Stimulated activated CD4-positive, alpha-beta T cell treated with anti-CD3 and anti-CD28 coated beads, Interleukin-2, amount 100 ng/mL, for 4 hours (primary cell): ENCODE data around the gene ZFP64.
A peak's percentile ranks its signal among the peaks of the same experiment; 100 is the strongest.
"Not testable (repeated sequence)": the region's sequence is repeated elsewhere in the genome, so short reads cannot be mapped to it uniquely, and the experiment has no call there.

Source experiments
- DNase-seq: peaks from one replicate; pipeline ENCODE4 v3.0.0-alpha.2; 2020; ENCODE audit warnings: low read depth

ZFP64 gene

DNA sequence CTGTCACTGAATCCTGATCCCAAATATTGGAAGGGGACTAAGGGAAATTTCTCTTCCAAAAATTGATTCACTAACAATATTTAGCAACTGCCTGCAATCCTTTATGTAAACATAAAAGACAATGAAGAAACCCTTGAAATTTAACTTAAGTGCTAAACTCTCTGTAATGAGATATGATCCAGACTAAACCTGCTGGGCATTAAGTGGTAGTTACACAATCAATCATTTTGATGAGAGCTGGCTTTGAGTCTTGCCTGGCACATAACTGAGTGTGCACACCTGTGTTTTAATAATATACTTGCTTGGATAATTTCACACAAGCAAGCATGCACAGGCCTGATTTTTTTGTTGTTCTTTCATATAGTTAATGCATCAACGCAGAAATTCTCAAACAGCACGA is 9.8 kb upstream of the ZFP64 start:
- DNase-seq = no peak

DNA sequence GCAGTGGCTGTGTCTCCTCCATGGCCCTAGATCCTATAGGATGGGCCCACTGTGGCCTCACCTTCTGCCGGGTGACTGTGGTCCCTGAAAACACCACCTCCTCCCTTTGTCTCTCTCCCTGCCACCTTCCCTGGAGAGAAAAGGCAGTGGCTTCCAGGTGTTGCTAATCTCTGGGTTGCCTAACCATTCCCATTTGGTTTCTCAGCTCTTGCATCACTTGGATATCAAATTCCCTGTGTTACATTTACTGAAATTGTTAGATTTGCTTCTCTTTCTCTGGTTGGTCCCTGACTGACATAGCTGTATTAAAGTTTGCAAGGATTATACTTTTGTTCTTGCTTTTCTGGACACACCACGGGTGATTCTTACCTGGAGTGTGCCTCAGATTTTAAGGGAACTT is 9.3 kb upstream of the ZFP64 start:
- no peak for DNase-seq

DNA sequence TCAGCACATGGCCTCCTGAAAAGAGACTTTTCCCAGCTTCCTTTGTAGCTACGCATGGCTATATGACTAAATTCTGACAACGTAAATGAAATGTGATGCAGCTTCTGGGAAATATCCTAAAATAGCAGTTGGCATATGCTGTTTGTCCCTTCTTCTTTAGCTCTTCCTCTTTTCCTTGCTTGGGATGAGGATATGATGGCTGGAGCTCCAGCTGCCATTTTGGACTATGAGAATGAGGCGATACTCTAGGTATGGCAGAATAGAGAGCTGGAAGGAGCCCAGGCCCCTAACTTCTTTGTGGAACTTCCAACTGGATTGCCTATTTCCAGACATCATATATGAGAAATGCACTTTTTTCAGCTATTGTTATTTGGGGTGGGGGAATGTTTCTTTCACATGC is 5.3 kb upstream of the ZFP64 start:
- DNase-seq = no peak

DNA sequence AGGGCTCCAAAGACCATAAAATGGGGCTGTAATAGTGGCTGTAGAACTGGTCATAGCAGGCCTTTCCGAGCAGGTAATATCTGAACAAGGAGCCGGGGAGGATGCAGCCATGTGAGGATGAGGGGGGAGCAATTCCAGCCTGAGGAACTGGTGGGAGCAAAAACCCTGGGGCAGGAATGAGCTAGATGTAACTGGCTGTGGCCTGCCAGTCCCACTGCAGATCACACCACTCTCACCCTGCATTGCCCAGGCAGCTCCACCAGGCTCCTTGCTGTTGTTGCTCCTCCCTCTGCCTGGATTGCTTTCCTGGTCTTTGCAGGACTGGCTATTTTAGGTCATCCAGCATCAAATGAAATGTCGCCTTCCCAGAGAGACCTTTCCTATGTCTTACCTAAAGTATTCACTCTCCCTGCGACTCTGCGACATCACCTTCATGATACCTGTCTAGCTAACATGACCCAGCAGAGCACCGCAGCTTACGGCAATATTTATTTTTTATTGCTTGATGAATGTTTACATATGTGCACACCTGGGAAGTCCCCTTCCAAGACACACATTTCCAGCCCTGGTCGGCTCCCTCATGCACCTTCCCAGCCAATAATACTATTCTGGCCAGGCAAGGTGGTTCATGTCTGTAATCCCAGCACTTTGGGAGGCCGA is 2.4 kb upstream of the ZFP64 start:
- no peak for DNase-seq

DNA sequence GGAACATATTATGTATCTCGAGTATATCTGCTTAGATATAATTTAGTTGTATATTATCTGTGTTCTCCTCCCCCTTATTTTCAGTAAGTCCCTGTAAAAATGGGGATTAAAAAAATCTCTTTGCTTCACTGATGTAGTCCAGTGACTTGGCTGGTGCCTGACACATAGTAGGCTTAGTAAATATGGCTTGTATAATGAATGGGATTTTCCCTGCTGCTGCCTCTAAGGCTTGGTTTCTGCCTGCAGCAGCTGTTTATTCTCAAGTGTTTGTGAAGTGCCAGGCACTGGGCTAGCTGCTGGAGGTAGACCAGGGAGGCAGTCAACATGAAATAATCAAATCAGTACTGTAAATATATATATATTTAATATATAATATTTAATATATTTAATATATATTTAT is 1.6 kb upstream of the ZFP64 start:
- DNase-seq = no peak

DNA sequence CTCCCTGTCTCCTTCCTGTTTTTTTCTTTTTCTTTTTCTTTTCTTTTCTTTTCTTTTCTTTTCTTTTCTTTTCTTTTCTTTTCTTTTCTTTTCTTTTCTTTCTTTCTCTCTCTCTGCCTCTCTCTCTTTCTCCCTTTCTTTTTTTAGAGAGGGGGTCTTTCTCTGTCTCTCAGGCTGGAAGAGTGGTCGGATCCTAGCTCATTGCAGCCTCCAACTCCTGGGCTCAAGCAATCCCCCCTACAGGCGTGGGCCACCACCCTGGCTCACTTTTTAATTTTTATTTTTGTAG is 1.1 kb upstream of the ZFP64 start:
- DNase-seq = not testable (repeated sequence)

DNA sequence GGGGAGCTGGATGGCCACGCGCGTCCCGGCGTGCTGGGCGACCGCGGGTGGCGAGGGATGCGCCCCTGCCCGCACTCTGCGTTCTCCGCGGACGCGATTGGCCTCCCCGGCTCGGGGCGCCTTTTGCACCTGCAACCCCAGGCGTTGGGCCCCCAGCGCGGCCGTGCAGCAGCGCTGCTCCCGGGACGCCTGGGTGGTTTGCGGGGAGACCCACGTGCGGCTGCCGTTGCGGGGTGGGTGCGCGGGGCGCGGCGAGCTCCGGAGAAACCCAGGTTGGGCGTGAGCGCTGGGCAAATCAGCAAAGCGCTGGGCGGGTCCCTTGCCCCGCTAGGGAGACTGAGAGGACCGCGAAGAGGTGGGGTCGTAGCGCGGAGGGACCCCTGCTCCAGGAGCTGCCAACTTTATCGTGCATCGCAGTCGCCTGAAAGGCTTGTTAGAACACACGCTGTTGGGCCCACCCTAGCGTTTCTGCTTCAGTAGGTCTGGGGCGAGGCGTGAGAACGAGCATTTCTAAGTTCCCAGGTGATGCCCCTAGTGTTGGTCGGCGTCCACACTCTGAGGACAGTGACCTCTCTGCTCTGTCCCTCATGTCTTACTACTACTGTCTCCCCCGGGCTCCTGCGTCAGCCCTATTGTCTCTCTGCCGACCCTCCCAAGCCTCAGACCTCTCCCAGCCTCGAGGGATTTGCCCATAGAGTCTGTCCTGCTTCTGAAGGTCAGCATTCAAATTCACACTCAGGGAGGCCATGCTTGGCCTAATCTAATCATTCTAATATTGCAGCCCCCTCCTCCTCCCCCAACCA is 538 bp upstream of the ZFP64 start:
- DNase-seq = peak; percentile 42

DNA sequence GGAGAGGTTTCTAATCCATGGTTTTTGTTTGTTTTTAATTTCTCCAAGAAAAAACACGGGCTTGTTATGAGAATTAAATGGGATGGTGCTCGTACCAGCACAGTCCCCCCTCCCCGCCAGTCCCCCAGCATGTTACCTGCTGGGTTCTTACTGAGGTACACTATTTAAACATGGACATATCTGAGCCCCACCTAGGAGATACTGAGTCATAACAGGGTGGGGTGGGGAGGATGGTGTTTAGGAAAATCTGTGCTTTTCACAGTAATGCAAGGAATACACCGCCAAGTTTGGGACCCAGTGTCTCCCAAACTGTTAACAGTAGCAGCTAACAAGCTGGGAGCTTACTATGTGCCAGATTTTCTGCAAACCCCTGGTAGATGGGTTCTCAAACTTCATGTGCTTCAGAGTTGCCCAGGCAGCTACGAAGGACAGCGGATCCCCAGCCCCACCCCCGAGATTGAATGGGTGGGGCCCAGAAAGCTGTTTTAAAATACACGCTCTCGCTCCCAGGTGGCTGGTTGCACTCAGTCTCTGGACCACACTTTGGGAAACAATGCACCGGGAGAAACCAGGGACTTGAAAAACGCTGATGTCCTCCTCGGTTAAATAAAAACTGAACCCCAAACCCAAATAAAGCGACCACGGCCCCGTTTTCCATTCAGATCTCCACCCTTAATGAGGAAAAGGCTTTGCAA is 995 bp downstream of the ZFP64 start:
- DNase-seq = no peak

DNA sequence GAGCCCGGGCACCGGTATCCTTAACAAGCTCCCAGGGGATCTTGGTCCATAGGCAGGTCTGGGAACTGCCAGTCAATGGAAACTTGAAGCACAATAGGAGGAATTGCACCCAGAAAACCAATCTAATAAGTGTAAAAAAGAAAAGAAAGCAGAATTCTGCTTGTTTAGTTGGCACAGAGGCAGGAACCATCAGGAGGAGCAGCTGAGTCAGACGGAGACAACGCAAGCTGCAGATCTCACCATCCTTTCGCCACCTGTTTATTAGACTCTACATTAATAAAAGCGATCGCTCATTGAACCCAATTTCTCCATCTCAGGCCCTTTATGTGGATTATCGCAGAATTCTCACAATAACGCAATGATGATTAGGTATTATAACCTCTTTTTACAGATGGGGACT is 9.8 kb downstream of the ZFP64 start:
- no peak for DNase-seq

DNA sequence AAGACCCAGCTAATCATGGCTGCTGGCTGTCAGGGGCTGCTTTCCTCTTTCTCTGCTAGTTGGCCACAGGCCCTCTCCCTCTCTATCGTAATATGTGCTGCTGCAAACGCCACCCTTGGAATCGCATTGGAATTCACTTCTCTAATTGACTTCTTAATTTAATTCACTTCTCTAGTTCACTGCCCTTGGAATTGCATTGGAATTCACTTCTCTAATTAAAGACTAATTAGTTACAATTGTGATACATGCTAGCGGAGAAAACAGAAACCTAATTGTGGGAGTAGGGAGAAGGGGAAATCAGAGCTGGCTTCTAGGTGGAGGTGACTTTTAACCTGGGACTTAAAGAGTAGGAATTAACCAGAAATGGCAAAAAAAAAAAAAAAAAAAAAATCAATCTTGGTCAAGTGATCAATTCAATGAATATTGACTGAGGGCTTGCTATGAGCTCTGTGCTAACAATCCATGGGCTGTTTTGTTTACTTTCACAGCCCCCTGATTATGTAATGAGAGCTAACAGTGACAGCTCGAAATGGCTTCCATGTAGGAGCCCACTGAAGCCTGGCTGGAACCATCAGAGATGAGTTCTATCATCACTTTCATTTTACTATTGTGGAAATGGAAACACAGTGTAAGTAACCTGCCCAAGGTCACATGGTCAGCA is 11.3 kb downstream of the ZFP64 start:
- DNase-seq = no peak

DNA sequence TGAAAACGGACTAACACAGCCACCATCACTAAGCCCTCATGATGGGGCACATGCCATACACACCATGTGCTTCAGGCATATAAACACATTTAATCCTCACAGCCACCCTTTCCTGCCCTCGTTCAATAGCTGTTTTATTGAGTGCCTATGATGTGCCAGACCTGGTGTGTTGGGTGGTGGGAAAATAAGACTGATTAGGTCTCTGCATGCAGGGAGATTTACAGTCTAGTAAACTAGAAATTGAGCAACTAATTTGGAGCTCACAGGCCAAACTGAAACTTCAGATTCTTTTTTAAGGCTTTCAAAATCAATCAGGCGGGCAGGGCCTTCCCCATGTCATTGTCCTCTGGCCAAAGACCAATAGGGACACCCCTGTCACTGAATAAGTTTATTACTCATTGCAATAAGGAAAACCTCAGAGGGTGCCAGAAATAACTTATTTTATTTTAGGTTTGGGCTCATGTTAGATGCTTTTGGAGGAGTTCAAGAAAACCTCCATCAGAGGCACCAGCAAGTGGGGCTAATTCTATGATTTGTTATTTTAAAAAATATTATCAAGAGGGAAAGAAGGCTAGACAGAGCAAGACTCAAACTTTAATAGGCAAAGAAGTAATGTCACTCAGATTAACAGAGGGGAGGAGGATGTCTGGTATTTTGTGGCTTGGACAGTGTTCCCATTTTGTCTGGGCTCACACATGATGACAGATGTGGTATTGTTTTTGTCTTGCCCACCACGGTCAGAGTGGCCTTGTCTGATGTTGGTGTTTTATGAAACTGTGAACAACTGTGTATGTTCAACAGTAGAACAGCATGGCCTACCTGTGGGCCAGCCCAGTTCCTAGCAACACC is 12.0 kb downstream of the ZFP64 start:
- no peak for DNase-seq

DNA sequence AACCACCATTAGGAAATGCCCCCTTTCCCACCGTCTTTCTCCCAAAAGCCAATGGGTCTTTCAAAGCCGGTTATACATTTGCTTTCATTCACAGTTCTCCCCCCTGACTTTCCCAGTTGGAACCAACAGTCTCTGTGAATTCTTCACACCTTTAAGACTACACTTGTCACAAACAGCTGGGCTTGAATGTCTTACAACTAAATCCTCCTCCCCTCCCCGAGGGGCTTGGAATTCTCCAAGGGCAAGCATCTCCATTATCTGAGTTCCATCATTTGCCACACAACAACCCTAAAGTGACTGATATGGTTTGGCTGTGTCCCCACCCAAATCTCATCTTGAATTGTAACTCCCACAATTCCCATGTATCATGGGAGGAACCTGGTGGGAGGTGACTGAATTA is 12.9 kb downstream of the ZFP64 start:
- DNase-seq = no peak

DNA sequence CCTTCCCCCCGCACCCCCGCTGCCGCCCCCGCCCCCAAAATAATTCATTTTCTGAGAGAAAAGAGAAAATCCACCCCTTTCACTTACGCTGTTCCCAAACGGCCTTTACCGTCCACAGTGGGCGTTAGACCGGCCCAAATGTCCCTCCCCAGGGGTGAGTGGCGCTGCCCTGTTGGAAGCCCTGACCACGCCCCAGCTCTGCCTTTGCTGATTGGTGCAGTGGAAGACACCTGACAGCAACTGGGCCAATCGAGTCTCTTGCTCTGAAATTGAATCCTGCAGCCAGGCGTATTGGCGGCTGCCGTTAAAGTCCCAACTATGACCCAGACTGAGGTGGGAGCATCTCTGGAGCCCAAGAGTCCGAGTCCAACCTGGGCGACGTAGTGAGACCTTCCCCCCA is 15.7 kb downstream of the ZFP64 start:
- no peak for DNase-seq

DNA sequence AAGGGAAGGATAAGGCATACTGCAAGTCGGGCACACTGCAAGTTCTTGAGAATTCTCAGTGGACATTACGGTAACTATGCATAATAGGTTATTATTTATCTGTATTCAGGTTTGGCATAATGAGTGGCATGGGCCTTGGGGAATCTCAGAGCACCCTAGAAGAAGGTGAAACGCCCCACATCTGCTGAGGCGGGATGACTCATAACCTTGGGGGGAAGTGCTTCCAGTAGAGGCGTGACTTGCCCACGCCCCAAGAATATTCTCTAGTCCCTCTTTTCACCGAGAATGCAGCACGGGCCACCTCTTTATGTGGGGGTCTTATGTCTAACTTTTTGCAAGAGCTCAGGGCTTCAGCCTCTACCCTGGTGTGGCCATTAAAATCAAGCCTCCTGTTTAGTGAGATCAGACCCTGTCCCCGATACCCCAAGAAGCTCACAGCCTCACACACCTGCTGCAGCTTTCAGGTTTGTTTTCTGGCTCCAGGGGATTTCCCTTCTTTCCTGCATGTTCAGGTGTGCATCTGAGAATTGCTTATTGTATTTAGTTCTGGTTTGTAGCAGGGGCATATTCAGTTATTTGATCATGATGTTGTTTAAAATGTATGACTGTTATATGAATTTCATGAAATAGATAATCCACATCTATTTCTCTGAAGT is 19.1 kb downstream of the ZFP64 start:
- DNase-seq = no peak

DNA sequence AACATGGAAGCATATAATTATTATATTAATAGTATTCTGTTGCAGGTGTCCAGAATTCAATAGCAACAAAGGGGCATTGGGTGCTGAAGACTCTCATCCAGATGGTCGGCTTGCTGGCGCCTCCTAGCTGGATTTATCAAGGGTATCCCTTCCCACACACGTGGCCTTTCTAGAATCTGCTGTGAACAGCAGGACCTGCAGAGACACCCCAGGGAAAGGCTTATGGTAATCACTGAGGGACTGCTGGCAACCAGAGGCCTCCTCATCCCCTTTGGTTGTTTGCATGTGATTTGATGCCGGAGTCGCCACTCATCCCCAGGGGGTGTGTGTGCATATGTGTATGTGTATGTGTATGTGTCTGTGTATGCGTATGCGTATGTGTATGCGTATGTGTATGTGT is 20.6 kb downstream of the ZFP64 start:
- no peak for DNase-seq

DNA sequence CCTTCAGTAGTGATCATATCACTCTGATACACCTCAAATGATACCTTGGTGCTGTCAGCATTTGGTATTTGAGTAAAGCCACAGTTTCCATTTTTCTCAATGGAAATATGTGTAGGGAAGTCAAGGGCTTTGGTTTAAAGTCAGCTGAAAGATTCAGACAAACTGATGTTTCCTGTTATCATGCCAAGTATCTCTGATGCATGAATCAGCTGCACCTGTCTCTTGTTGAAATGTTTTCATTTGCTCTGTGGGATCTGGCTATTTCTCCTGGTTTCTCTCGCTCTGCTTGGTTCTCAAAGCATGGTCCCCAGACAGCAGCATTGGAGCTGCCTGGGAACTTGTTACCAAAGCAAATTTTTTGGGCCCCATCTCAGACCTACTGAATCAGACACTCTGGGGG is 23.5 kb downstream of the ZFP64 start:
- no peak for DNase-seq

DNA sequence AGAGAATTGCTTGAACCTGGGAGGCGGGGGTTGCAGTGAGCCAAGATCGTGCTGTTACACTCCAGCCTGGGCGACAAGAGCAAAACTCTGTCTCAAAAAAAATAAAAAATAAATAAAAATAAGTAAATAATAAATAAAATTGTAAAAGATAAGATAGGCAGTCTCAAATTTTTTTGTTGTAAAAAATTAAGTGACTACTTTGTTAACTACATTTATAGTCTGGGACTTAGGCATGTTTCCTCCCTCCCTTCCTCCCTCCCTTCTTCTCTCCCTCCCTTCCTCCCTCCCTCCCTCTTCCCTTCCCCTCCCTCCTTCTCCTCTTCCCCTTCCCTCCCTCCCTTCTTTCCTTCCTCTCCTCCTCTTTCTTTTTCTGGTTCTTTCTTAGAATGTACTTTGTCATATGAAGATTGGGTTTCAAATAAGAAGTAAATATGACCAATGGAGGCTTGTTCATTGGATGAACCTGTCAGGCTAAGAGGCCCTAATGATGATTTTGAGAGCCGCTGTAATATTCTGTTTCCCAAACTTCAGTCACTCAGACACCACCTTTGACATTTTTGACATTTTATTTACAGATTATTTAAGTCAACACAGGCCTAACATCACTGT is 24.2 kb downstream of the ZFP64 start:
- DNase-seq = no peak

DNA sequence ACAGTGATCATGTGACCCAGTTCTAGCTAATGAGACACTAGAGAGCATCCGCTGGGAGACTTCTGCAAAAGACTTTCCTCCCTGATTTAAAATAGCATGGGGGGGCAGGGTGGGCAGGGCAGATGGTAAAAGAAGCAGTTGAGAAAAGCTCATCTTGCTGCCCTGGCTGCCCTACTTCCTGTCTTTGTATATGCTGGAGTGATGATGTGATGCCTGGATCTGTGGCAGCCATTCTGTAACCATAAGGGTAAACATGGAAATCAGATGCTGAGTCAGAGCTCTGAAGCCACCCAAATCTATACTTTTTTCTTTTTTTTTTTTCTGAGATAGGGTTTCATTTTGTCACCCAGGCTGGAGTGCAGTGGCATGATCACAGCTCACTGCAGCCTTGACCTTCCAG is 25.4 kb downstream of the ZFP64 start:
- DNase-seq = no peak

DNA sequence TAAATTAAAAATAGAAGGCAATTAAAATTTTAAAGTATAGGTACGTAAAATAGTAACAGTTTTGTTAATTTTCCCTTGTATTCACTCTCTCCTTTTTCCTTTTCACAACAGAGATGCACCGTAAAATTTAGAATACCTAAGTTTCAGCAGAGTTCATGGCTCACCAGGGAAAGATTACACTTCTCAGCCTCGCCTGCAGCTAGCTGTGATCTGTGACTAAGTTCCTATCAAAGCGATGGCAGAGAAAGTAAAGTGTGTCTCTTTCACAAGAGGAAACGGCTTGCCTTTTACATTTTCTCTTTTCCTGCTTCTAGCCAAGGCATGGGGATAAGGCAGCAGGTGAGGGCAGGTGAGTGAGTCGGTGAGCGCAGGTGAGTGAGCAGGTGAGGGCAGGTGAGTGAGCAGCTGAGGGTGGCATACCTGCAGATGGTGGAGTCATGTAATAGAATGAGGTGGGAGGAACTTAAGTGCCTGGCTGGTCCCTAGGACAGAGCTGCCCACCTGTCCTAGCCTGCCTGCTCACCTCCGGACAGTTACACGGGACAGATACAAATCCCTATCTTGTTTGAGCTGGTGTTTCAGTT is 30.9 kb downstream of the ZFP64 start:
- no peak for DNase-seq

DNA sequence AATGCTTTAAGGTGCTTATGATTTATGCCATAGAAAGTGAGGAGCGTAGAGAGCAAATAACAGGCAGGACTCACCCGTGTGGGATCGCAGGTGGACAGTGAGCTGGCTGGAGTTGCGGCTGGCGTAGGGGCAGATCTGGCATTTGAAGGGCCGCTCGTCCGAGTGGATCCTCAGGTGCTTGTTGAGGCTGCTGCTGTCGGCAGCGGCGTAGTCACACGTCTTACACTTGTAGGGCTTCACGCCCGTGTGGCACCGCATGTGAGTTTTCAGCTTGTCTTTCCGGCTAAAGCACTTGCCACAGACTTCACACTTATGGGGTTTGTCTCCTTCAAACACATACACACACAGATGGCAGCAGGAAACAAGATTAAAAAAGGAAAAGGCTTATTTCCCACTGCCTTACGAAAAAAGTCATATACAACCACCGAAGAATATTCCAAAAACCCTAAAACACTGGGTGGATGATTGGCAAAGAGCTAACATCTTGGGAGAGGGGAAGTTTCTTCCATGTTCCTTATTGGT is 31.5 kb downstream of the ZFP64 start:
- no peak for DNase-seq
